HCT116 (cell line): ENCODE measurements around the gene ACSS1. TPM values are rescaled to one million over a fixed set of nuclear protein-coding genes. Genes with fewer than 3 reads are reported as not detected.

Experiments used
- ATAC-seq: fragments of 200-7000 bp; cut with Tn5 transposase; 2 replicates; pipeline ENCODE4 v1.9.1; 2020; ENCODE audit warnings: mild to moderate bottlenecking, moderate library complexity
- BruUV-seq: library from RNA; stranded (reverse); fragments of 400-500 nt; replicated peaks from 2 replicates; lab custom pipeline; 2021; lab: Mats Ljungman, UMichigan
- CTCF ChIA-PET: fragments of 300-600 bp; sonication (Branson Sonifier 250); formaldehyde crosslinking; loops from one replicate; lab custom pipeline; 2021; ENCODE audit warnings: antibody characterized with exemption; lab: Charles Lee
- POLR2A ChIA-PET: fragments of 300-600, 350-600 bp; sonication (Branson Sonifier 250); formaldehyde crosslinking; loops from one replicate; lab custom pipeline; 2021; ENCODE audit warnings: antibody characterized with exemption; lab: Charles Lee
- RAD21 ChIA-PET, 2 experiments: fragments of 300-600 bp; sonication (Branson Sonifier 250); formaldehyde crosslinking; loops; one replicate each; lab custom pipeline; 2023; ENCODE audit warnings: low total read pairs in 2 of 2; ENCODE audit not compliant: uncharacterized antibody in 2 of 2, unreplicated experiment in 2 of 2, low non-redundant PET in 1 of 2; lab: Charles Lee
- DNase-seq: peaks from one replicate; pipeline ENCODE4 v3.0.0-alpha.2; 2010; ENCODE audit warnings: low read depth, low spot score
- H2AFZ ChIP-seq: fragments of 200-600 bp; shearing (Covaris generic), sonication (generic); 2 replicates; pipeline ENCODE4 v1.6.1; 2017; ENCODE audit warnings: low read depth, mixed run types, mixed read lengths, antibody characterized with exemption, low read length; ENCODE audit not compliant: poor library complexity, severe bottlenecking
- H3K27ac ChIP-seq: 2 replicates; pipeline ENCODE4 v1.5.1; 2012; ENCODE audit warnings: low read depth, low read length
- H3K27me3 ChIP-seq: fragments of 200-600 bp; sonication (generic); 2 replicates; pipeline ENCODE4 v1.6.1; 2016; ENCODE audit warnings: mixed run types, low read length, mixed read lengths; ENCODE audit not compliant: insufficient read depth
- H3K36me3 ChIP-seq, 2 experiments: fragments of 200-500 bp in 1 of 2; fragments of 200-600 bp in 1 of 2; sonication (Bioruptor generic) in 1 of 2; sonication (generic) in 1 of 2; 2 replicates each; pipeline versions ENCODE4 v1.5.1 to v1.6.1; 2014 to 2016; ENCODE audit warnings: low read length in 2 of 2, inconsistent platforms in 1 of 2, mixed read lengths in 1 of 2, mixed run types in 1 of 2; ENCODE audit not compliant: insufficient read depth in 2 of 2, control insufficient read depth in 1 of 2
- H3K4me1 ChIP-seq, 2 experiments: fragments of 200-600 bp in 1 of 2; sonication (generic) in 1 of 2; 2 replicates each; pipeline versions ENCODE4 v1.5.1 to v1.6.1; 2012 to 2017; ENCODE audit warnings: low read length in 2 of 2, inconsistent platforms in 1 of 2, mild to moderate bottlenecking in 1 of 2, mixed read lengths in 1 of 2, mixed run types in 1 of 2, moderate library complexity in 1 of 2; ENCODE audit not compliant: insufficient read depth in 2 of 2, control insufficient read depth in 1 of 2
- H3K4me2 ChIP-seq: fragments of 200-600 bp; sonication (generic); 2 replicates; pipeline ENCODE4 v1.6.1; 2017; ENCODE audit warnings: mixed run types, low read length, mixed read lengths
- H3K4me3 ChIP-seq, 2 experiments: fragments of 200-600 bp in 1 of 2; sonication (generic) in 1 of 2; replicated peaks in 1 of 2; 2 replicates each; pipeline ENCODE4 v1.5.1; 2011 to 2016; ENCODE audit warnings: low read length in 2 of 2, control low read depth in 1 of 2, low read depth in 1 of 2, mild to moderate bottlenecking in 1 of 2, mixed read lengths in 1 of 2, mixed run types in 1 of 2
- H3K79me2 ChIP-seq: fragments of 200-600 bp; sonication (generic); 2 replicates; pipeline ENCODE4 v1.6.1; 2017; ENCODE audit warnings: mild to moderate bottlenecking, mixed run types, low read length, moderate library complexity, mixed read lengths; ENCODE audit not compliant: insufficient read depth
- H3K9ac ChIP-seq: fragments of 200-600 bp; sonication (generic); 2 replicates; pipeline ENCODE4 v1.6.1; 2016; ENCODE audit warnings: low read length, mixed read lengths
- H3K9me2 ChIP-seq: fragments of 200-600 bp; sonication (generic), shearing (Covaris generic); 2 replicates; pipeline ENCODE4 v1.6.1; 2017; ENCODE audit warnings: mixed run types, mild to moderate bottlenecking, moderate library complexity; ENCODE audit not compliant: insufficient read depth
- H3K9me3 ChIP-seq, 2 experiments: fragments of 200-500 bp in 1 of 2; fragments of 200-600 bp in 1 of 2; sonication (Bioruptor generic) in 1 of 2; sonication (generic) in 1 of 2; 2 replicates each; pipeline ENCODE4 v1.6.1; 2014 to 2017; ENCODE audit warnings: low read length in 2 of 2, mixed read lengths in 2 of 2, inconsistent platforms in 1 of 2, low read depth in 1 of 2, mild to moderate bottlenecking in 1 of 2, mixed run types in 1 of 2, moderate library complexity in 1 of 2; ENCODE audit not compliant: control insufficient read depth in 1 of 2, insufficient read depth in 1 of 2
- H4K20me1 ChIP-seq: fragments of 200-600 bp; sonication (generic), shearing (Covaris generic); 2 replicates; pipeline ENCODE4 v1.6.1; 2017; ENCODE audit warnings: mixed run types, mild to moderate bottlenecking, moderate library complexity; ENCODE audit not compliant: insufficient read depth
- CBX3 ChIP-seq: IDR thresholded peaks from 2 replicates; pipeline ENCODE4 v1.6.1; 2012; ENCODE audit warnings: low read depth
- POLR2A ChIP-seq: IDR thresholded peaks from 2 replicates; pipeline ENCODE4 v1.7.0; 2011; ENCODE audit warnings: borderline replicate concordance; ENCODE audit not compliant: insufficient read depth, insufficient read length; ENCODE audit errors: extremely low read depth
- SIN3A ChIP-seq: IDR thresholded peaks from 2 replicates; pipeline ENCODE4 v1.6.1; 2012; ENCODE audit warnings: low read depth
- ZFX ChIP-seq: fragments of 450-650 bp; IDR thresholded peaks from 2 replicates; pipeline ENCODE4 v1.6.1; 2017
- intact Hi-C: fragments of 100-400 bp; cut with micrococcal nuclease; formaldehyde crosslinking; loops from 2 replicates; pipeline ENCODE4 v1.10.0; 2022
- total RNA-seq: library from RNA; stranded (reverse); gene quantifications from one replicate; pipeline ENCODE4 v1.2.1, GENCODE V29; 2021; ENCODE audit not compliant: unreplicated experiment
- TF ChIP-seq, protein P1 (sequence below): IDR thresholded peaks from 2 replicates; pipeline ENCODE4 v1.6.1; 2011; ENCODE audit warnings: mild to moderate bottlenecking, low read length, moderate library complexity; ENCODE audit not compliant: insufficient replicate concordance; ENCODE audit errors: extremely low read depth
- TF ChIP-seq, protein P2 (sequence below): IDR thresholded peaks from 2 replicates; pipeline ENCODE4 v1.6.1; 2012

The ACSS1 gene
- total RNA-seq, 1 experiment from 2014 or later: 0.27 TPM

DNA sequence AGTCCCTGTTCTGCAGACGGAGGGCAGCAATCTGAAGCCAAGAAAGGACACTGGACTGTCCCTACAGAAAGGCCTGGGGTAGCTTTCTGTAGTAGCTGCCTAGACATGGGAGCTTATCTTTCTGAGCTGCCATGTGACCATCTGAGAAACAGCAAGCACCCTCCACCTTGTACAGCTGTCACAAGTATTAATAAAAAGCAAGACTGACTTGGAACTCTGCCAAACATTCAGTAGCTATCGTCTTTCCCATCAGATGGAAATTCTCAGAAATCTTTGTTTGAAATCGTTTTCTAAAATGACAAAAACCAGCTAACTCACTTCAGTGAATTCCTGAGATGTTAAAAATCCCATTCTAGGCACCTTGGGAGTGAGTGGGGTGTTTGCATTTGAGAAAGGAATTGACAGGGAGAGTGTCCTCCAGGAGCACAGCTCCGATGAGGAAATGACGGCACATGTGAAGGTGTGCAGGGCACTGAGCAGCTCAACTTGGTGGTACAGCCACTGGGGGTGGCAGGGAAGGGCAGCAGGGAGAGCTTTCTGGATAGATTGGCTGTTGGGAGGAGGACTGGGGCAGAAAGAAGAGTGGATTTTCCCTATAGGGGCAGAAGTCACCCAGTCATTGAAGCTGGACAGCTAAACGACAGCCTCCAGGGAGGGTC, 24.5 kb downstream of the ACSS1 start:
- H3K27ac ChIP-seq: no peak overlapping the region
- DNase-seq (no peak), ATAC-seq (no peak)
- ChIA-PET POLR2A (no interaction called here), CTCF (no interaction called here), RAD21 (no interaction called here)
- no peaks in the 10 kb centered on the region for H3K36me3 ChIP-seq
- H3K4me1 ChIP-seq: no peaks in the 10 kb centered on the region
- no TSS peak for BruUV-seq
- H3K9me3 ChIP-seq: no peaks in the 10 kb centered on the region
- TF ChIP-seq ZFX (no peak), SIN3A (no peak), POLR2A (no peak), CBX3 (no peak)
- TF ChIP-seq, protein P1, sequence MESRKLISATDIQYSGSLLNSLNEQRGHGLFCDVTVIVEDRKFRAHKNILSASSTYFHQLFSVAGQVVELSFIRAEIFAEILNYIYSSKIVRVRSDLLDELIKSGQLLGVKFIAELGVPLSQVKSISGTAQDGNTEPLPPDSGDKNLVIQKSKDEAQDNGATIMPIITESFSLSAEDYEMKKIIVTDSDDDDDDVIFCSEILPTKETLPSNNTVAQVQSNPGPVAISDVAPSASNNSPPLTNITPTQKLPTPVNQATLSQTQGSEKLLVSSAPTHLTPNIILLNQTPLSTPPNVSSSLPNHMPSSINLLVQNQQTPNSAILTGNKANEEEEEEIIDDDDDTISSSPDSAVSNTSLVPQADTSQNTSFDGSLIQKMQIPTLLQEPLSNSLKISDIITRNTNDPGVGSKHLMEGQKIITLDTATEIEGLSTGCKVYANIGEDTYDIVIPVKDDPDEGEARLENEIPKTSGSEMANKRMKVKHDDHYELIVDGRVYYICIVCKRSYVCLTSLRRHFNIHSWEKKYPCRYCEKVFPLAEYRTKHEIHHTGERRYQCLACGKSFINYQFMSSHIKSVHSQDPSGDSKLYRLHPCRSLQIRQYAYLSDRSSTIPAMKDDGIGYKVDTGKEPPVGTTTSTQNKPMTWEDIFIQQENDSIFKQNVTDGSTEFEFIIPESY: no peak
- TF ChIP-seq, protein P2, sequence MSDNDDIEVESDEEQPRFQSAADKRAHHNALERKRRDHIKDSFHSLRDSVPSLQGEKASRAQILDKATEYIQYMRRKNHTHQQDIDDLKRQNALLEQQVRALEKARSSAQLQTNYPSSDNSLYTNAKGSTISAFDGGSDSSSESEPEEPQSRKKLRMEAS: no peak
- no peak overlapping the region for H3K4me3 ChIP-seq
- H3K27me3 ChIP-seq: no peaks in the 10 kb centered on the region
- H3K9ac ChIP-seq: no peak overlapping the region
- H3K79me2 ChIP-seq: no peaks in the 10 kb centered on the region
- H3K9me2 ChIP-seq: no peaks in the 10 kb centered on the region
- intact Hi-C loops: no loop called here
- no peak overlapping the region for H3K4me2 ChIP-seq
- no peaks in the 10 kb centered on the region for H4K20me1 ChIP-seq
- H2AFZ ChIP-seq: no peak overlapping the region
